HCT116 (cell line): ENCODE measurements around the gene AMDHD1.

Source experiments
- ATF3 ChIP-seq: IDR thresholded peaks from 2 replicates; pipeline ENCODE4 v1.6.1; 2012
- CEBPB ChIP-seq: IDR thresholded peaks from 2 replicates; pipeline ENCODE4 v1.6.1; 2012; ENCODE audit warnings: low read depth
- CTCF ChIP-seq, 3 experiments: fragments of 200-600 bp in 1 of 3; sonication (generic) in 1 of 3; IDR thresholded peaks in 2 of 3; conservative IDR thresholded peaks in 1 of 3; 2 replicates each; pipeline ENCODE4 v1.5.1; 2012 to 2017; ENCODE audit warnings: low read depth in 2 of 3, low read length in 2 of 3, antibody characterized with exemption in 1 of 3, borderline replicate concordance in 1 of 3, control low read depth in 1 of 3, mild to moderate bottlenecking in 1 of 3, mixed read lengths in 1 of 3, mixed run types in 1 of 3, moderate library complexity in 1 of 3; ENCODE audit not compliant: insufficient read depth in 1 of 3
- EZH2 ChIP-seq: fragments of 200-600 bp; sonication (generic); IDR thresholded peaks from 2 replicates; pipeline ENCODE4 v1.6.1; 2017; ENCODE audit warnings: antibody characterized with exemption, mixed run types
- JUND ChIP-seq: IDR thresholded peaks from 2 replicates; pipeline ENCODE4 v1.6.1; 2012
- MAX ChIP-seq: IDR thresholded peaks from 2 replicates; pipeline ENCODE4 v1.6.1; 2012
- POLR2A ChIP-seq: IDR thresholded peaks from 2 replicates; pipeline ENCODE4 v1.7.0; 2011; ENCODE audit warnings: borderline replicate concordance; ENCODE audit not compliant: insufficient read depth, insufficient read length; ENCODE audit errors: extremely low read depth
- POLR2AphosphoS5 ChIP-seq: IDR thresholded peaks from 2 replicates; pipeline ENCODE4 v1.6.1; 2011; ENCODE audit warnings: mild to moderate bottlenecking, low read depth, low read length, moderate library complexity
- REST ChIP-seq: IDR thresholded peaks from 2 replicates; pipeline ENCODE4 v1.6.1; 2012; ENCODE audit warnings: low read depth
- SRF ChIP-seq: IDR thresholded peaks from 2 replicates; pipeline ENCODE4 v1.6.1; 2012; ENCODE audit warnings: low read depth
- ZBTB33 ChIP-seq: IDR thresholded peaks from 2 replicates; pipeline ENCODE4 v1.6.1; 2011; ENCODE audit warnings: mild to moderate bottlenecking, low read length, moderate library complexity; ENCODE audit not compliant: insufficient replicate concordance; ENCODE audit errors: extremely low read depth

GRCh38 chr12:95944108-95944704 is 1.1 kb downstream of the AMDHD1 start:
- TF ChIP-seq EZH2: no peak
- no peak for TF ChIP-seq SRF
- TF ChIP-seq CTCF (IDR thresholded peaks at IDR 0.05 in 2 of 3, conservative IDR thresholded peaks at IDR 0.05 in 1 of 3; ENCODE audit: borderline replicate concordance in 1 of 3, insufficient read depth in 1 of 3, low read depth in 2 of 3, low read length in 2 of 3): no peak
- no peak for TF ChIP-seq ATF3
- TF ChIP-seq CEBPB: no peak
- TF ChIP-seq POLR2A: no peak
- TF ChIP-seq MAX: no peak
- no peak for TF ChIP-seq JUND
- TF ChIP-seq REST: no peak
- no peak for TF ChIP-seq ZBTB33
- no peak for TF ChIP-seq POLR2AphosphoS5
